HEK293 (cell line): ENCODE results near the gene RPL27.
A peak's percentile ranks its signal among the peaks of the same experiment; 100 is the strongest.

Source experiments
- CTCF ChIA-PET: fragments of 350-600 bp; formaldehyde crosslinking; extraction: SDS; loops from one replicate; lab custom pipeline; 2021; ENCODE audit warnings: antibody characterized with exemption; lab: Yijun Ruan, JAX
- POLR2A ChIA-PET: fragments of 300-600 bp; formaldehyde crosslinking; extraction: SDS; loops from one replicate; lab custom pipeline; 2020; ENCODE audit warnings: antibody characterized with exemption, inconsistent platforms; lab: Yijun Ruan, JAX
- H3K27ac ChIP-seq: fragments of 200-500 bp; sonication (Bioruptor generic); 2 replicates; pipeline ENCODE4 v1.5.1; 2014; ENCODE audit warnings: low read depth, low read length, control low read depth, inconsistent platforms; ENCODE audit errors: extremely low read depth
- H3K36me3 ChIP-seq, 2 experiments: fragments of 200-500 bp in 1 of 2; sonication (Bioruptor generic) in 1 of 2; 1 replicate in 1 of 2; 2 replicates in 1 of 2; pipeline ENCODE4 v1.5.1; 2014 to 2017; ENCODE audit warnings: inconsistent platforms in 2 of 2, low read length in 2 of 2; ENCODE audit not compliant: control insufficient read depth in 2 of 2, insufficient read depth in 1 of 2
- H3K4me1 ChIP-seq: fragments of 200-500 bp; sonication (Bioruptor generic); 2 replicates; pipeline ENCODE4 v1.5.1; 2014; ENCODE audit warnings: mild to moderate bottlenecking, low read length, inconsistent platforms; ENCODE audit not compliant: control insufficient read depth, insufficient read depth
- H3K4me3 ChIP-seq: 2 replicates; pipeline ENCODE4 v1.5.1; 2011; ENCODE audit warnings: low read depth, mild to moderate bottlenecking, control low read depth, low read length, moderate library complexity
- H3K9me3 ChIP-seq: fragments of 200-500 bp; sonication (Bioruptor generic); 2 replicates; pipeline ENCODE4 v1.5.1; 2014; ENCODE audit warnings: low read depth, low read length, inconsistent platforms; ENCODE audit not compliant: control insufficient read depth, insufficient read depth
- KLF10 ChIP-seq: fragments of 450-650 bp; IDR thresholded peaks from 2 replicates; pipeline ENCODE4 v1.5.1; 2018; ENCODE audit warnings: missing biosample characterization, mild to moderate bottlenecking, missing genetic modification characterization
- PRDM1 ChIP-seq: fragments of 450-650 bp; formaldehyde crosslinking; IDR thresholded peaks from 2 replicates; pipeline ENCODE4; 2016; ENCODE audit warnings: missing biosample characterization, missing genetic modification characterization
- WT1 ChIP-seq: fragments of 450-650 bp; formaldehyde crosslinking; IDR thresholded peaks from 2 replicates; pipeline ENCODE4 v1.5.1; 2016; ENCODE audit warnings: missing biosample characterization, missing genetic modification characterization
- YY1 ChIP-seq: fragments of 450-650 bp; formaldehyde crosslinking; IDR thresholded peaks from 2 replicates; pipeline ENCODE4 v1.5.1; 2018; ENCODE audit warnings: missing biosample characterization, missing genetic modification characterization
- YY2 ChIP-seq: fragments of 450-650 bp; formaldehyde crosslinking; IDR thresholded peaks from 2 replicates; pipeline ENCODE4 v1.5.1; 2016; ENCODE audit warnings: missing biosample characterization, missing genetic modification characterization
- ZNF112 ChIP-seq: fragments of 450-650 bp; formaldehyde crosslinking; IDR thresholded peaks from 2 replicates; pipeline ENCODE4 v1.5.0; 2017; ENCODE audit warnings: missing biosample characterization, missing genetic modification characterization
- ZNF121 ChIP-seq: fragments of 450-650 bp; formaldehyde crosslinking; IDR thresholded peaks from 2 replicates; pipeline ENCODE4 v1.5.1; 2016; ENCODE audit warnings: missing biosample characterization, missing genetic modification characterization
- ZNF202 ChIP-seq: fragments of 450-650 bp; formaldehyde crosslinking; IDR thresholded peaks from 2 replicates; pipeline ENCODE4 v1.5.1; 2016; ENCODE audit warnings: missing biosample characterization, missing genetic modification characterization, borderline replicate concordance
- ZNF341 ChIP-seq: fragments of 450-650 bp; formaldehyde crosslinking; IDR thresholded peaks from 2 replicates; pipeline ENCODE4; 2016; ENCODE audit warnings: low read depth, missing biosample characterization, missing genetic modification characterization
- ZNF416 ChIP-seq: fragments of 450-650 bp; formaldehyde crosslinking; IDR thresholded peaks from 2 replicates; pipeline ENCODE4 v1.5.1; 2016; ENCODE audit warnings: missing biosample characterization, missing genetic modification characterization
- ZNF426 ChIP-seq: fragments of 450-650 bp; formaldehyde crosslinking; IDR thresholded peaks from 2 replicates; pipeline ENCODE4 v1.5.1; 2017; ENCODE audit warnings: missing biosample characterization, missing genetic modification characterization, mild to moderate bottlenecking, inconsistent platforms, moderate library complexity
- ZNF433 ChIP-seq: fragments of 450-650 bp; formaldehyde crosslinking; IDR thresholded peaks from 2 replicates; pipeline ENCODE4 v1.5.1; 2016; ENCODE audit warnings: missing biosample characterization, missing genetic modification characterization, low read depth
- ZNF558 ChIP-seq: fragments of 450-650 bp; formaldehyde crosslinking; IDR thresholded peaks from 2 replicates; pipeline ENCODE4 v1.5.1; 2016; ENCODE audit warnings: missing biosample characterization, missing genetic modification characterization
- ZNF560 ChIP-seq: fragments of 450-650 bp; formaldehyde crosslinking; IDR thresholded peaks from 2 replicates; pipeline ENCODE4 v1.5.1; 2017; ENCODE audit warnings: missing biosample characterization, missing genetic modification characterization, borderline replicate concordance
- ZNF600 ChIP-seq: fragments of 450-650 bp; formaldehyde crosslinking; IDR thresholded peaks from 2 replicates; pipeline ENCODE4 v1.5.1; 2016; ENCODE audit warnings: missing biosample characterization, missing genetic modification characterization
- ZNF654 ChIP-seq: fragments of 450-650 bp; formaldehyde crosslinking; IDR thresholded peaks from 2 replicates; pipeline ENCODE4 v1.5.1; 2016; ENCODE audit warnings: low read depth, missing biosample characterization, missing genetic modification characterization
- ZNF747 ChIP-seq: fragments of 450-650 bp; formaldehyde crosslinking; IDR thresholded peaks from 2 replicates; pipeline ENCODE4 v1.5.1; 2016; ENCODE audit warnings: missing biosample characterization, missing genetic modification characterization
- ZNF76 ChIP-seq: fragments of 450-650 bp; formaldehyde crosslinking; IDR thresholded peaks from 2 replicates; pipeline ENCODE4; 2016; ENCODE audit warnings: low read depth, missing biosample characterization, missing genetic modification characterization, borderline replicate concordance
- ZSCAN16 ChIP-seq: fragments of 450-650 bp; formaldehyde crosslinking; IDR thresholded peaks from 2 replicates; pipeline ENCODE4 v1.5.1; 2016; ENCODE audit warnings: missing biosample characterization, missing genetic modification characterization
- ZSCAN23 ChIP-seq: fragments of 450-650 bp; formaldehyde crosslinking; IDR thresholded peaks from 2 replicates; pipeline ENCODE4 v1.5.1; 2016; ENCODE audit warnings: missing biosample characterization, missing genetic modification characterization
- TF ChIP-seq, protein P1 (sequence below): fragments of 450-650 bp; formaldehyde crosslinking; IDR thresholded peaks from 2 replicates; pipeline ENCODE4 v1.5.0; 2017; ENCODE audit warnings: missing biosample characterization, missing genetic modification characterization, borderline replicate concordance
- TF ChIP-seq, protein P2 (sequence below): fragments of 450-650 bp; formaldehyde crosslinking; IDR thresholded peaks from 2 replicates; pipeline ENCODE4 v1.5.1; 2016; ENCODE audit warnings: missing biosample characterization, missing genetic modification characterization
- TF ChIP-seq, protein P3 (sequence below): fragments of 450-650 bp; formaldehyde crosslinking; IDR thresholded peaks from 2 replicates; pipeline ENCODE4 v1.5.1; 2016; ENCODE audit warnings: missing biosample characterization, missing genetic modification characterization
- TF ChIP-seq, protein P4 (sequence below): fragments of 450-650 bp; formaldehyde crosslinking; IDR thresholded peaks from 2 replicates; pipeline ENCODE4 v1.5.1; 2016; ENCODE audit warnings: missing biosample characterization, missing genetic modification characterization
- TF ChIP-seq, protein P5 (sequence below): fragments of 450-650 bp; formaldehyde crosslinking; IDR thresholded peaks from 2 replicates; pipeline ENCODE4 v1.5.1; 2016; ENCODE audit warnings: missing biosample characterization, missing genetic modification characterization

RPL27 gene

DNA sequence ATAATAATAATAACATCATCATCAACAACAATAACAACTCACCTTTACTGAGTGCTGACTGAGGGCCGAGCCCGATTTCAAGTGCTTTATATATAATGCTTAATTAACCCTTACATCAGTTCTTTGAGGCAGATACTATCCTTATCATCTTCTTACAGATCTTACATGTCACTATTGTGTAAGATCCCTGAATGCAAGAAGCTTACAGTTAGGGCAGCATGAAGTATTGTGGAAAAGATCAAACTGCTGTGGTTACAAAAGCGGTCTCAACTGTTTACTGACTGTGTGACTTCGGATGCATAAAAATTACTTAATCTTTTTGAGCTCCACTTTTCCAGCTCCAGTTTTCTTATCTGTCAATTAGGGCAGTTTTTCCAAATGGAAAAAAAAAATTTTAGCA, 20.7 kb downstream of the RPL27 start:
- no peak overlapping the region for H3K4me3 ChIP-seq
- H3K9me3 ChIP-seq = no peaks in the 10 kb centered on the region
- no peak for TF ChIP-seq ZNF558 (tag by site-specific recombination)
- TF ChIP-seq WT1 = no peak
- no peak for TF ChIP-seq ZSCAN16
- TF ChIP-seq ZNF416 (tag by site-specific recombination) = no peak
- TF ChIP-seq ZNF76 (tag by site-specific recombination) = no peak
- TF ChIP-seq, protein P1, sequence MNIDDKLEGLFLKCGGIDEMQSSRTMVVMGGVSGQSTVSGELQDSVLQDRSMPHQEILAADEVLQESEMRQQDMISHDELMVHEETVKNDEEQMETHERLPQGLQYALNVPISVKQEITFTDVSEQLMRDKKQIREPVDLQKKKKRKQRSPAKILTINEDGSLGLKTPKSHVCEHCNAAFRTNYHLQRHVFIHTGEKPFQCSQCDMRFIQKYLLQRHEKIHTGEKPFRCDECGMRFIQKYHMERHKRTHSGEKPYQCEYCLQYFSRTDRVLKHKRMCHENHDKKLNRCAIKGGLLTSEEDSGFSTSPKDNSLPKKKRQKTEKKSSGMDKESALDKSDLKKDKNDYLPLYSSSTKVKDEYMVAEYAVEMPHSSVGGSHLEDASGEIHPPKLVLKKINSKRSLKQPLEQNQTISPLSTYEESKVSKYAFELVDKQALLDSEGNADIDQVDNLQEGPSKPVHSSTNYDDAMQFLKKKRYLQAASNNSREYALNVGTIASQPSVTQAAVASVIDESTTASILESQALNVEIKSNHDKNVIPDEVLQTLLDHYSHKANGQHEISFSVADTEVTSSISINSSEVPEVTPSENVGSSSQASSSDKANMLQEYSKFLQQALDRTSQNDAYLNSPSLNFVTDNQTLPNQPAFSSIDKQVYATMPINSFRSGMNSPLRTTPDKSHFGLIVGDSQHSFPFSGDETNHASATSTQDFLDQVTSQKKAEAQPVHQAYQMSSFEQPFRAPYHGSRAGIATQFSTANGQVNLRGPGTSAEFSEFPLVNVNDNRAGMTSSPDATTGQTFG (tag by site-specific recombination) = no peak
- no peak for TF ChIP-seq ZNF426 (tag by site-specific recombination)
- TF ChIP-seq KLF10 (tag by site-specific recombination) = no peak
- TF ChIP-seq ZNF202 = no peak
- no peak for TF ChIP-seq ZNF112 (tag by site-specific recombination)
- no peak for TF ChIP-seq ZNF600 (tag by site-specific recombination)
- no peak for TF ChIP-seq ZNF560 (tag by site-specific recombination)
- TF ChIP-seq, protein P2, sequence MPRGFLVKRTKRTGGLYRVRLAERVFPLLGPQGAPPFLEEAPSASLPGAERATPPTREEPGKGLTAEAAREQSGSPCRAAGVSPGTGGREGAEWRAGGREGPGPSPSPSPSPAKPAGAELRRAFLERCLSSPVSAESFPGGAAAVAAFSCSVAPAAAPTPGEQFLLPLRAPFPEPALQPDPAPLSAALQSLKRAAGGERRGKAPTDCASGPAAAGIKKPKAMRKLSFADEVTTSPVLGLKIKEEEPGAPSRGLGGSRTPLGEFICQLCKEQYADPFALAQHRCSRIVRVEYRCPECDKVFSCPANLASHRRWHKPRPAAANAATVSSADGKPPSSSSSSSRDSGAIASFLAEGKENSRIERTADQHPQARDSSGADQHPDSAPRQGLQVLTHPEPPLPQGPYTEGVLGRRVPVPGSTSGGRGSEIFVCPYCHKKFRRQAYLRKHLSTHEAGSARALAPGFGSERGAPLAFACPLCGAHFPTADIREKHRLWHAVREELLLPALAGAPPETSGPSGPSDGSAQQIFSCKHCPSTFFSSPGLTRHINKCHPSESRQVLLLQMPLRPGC = no peak
- no peak for TF ChIP-seq YY2 (tag by site-specific recombination)
- TF ChIP-seq ZSCAN23 (tag by site-specific recombination) = no peak
- no peak for TF ChIP-seq ZNF747
- TF ChIP-seq YY1 (tag by site-specific recombination) = no peak
- TF ChIP-seq ZNF433 (tag by site-specific recombination) = no peak
- TF ChIP-seq ZNF121 = no peak
- H3K36me3 ChIP-seq = peaks cover 0 to 44% of the 10 kb centered on the region in 2 experiments; a peak in 2 of 3 replicates
- H3K4me1 ChIP-seq = peaks cover 12% of the 10 kb centered on the region
- POLR2A ChIA-PET = interaction anchor here (0.6 to 1.6 kb wide), 3 partner anchors 8 to 21 kb away, joined by 3 to 7 read pairs (median 3); partner anchors contain the start of gene RPL27
- H3K27ac ChIP-seq = no peak overlapping the region
- CTCF ChIA-PET = interaction anchor here (1.0 to 1.1 kb wide), 2 partner anchors 21 to 464 kb away, joined by 3 to 4 read pairs; partner anchors contain the start of genes DHX8 and RPL27

DNA sequence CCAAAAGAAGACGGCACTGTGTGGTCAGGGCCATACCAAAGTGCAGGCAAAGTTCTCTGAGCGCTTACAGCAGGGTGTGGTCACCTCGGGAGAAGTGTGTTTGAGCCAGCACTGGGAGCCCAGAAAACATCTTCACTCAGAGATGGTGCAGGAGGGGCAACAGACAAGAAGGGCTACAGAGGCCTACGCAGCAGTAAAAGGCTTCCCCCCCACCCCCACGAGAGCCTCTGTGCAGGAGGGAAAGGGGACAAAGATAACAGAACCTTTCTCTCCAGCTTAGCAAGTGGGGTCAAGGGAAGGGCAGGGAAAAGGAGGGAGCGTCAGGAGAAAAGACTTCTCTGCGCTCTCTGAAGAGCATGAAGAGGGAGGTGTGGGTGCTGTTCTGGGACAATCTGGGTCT, 21.2 kb downstream of the RPL27 start:
- H3K9me3 ChIP-seq = no peaks in the 10 kb centered on the region
- ChIA-PET POLR2A (interaction anchor here (0.6 to 1.6 kb wide), 3 partner anchors 9 to 21 kb away, joined by 3 to 7 read pairs (median 3); partner anchors contain the start of gene RPL27), CTCF (interaction anchor here (1.0 to 1.1 kb wide), 2 partner anchors 21 to 464 kb away, joined by 3 to 4 read pairs; partner anchors contain the start of genes DHX8 and RPL27)
- no peak overlapping the region for H3K27ac ChIP-seq
- no peak overlapping the region for H3K4me3 ChIP-seq
- peaks cover 12% of the 10 kb centered on the region for H3K4me1 ChIP-seq
- peaks cover 0 to 39% of the 10 kb centered on the region in 2 experiments; a peak in 2 of 3 replicates for H3K36me3 ChIP-seq
- TF ChIP-seq PRDM1 (peak; percentile 85), ZNF654 (tag by site-specific recombination) (no peak), YY1 (tag by site-specific recombination) (no peak), ZNF341 (tag by site-specific recombination) (peak; percentile 67; the same call in 1 of the 2 replicates)
- TF ChIP-seq, protein P3, sequence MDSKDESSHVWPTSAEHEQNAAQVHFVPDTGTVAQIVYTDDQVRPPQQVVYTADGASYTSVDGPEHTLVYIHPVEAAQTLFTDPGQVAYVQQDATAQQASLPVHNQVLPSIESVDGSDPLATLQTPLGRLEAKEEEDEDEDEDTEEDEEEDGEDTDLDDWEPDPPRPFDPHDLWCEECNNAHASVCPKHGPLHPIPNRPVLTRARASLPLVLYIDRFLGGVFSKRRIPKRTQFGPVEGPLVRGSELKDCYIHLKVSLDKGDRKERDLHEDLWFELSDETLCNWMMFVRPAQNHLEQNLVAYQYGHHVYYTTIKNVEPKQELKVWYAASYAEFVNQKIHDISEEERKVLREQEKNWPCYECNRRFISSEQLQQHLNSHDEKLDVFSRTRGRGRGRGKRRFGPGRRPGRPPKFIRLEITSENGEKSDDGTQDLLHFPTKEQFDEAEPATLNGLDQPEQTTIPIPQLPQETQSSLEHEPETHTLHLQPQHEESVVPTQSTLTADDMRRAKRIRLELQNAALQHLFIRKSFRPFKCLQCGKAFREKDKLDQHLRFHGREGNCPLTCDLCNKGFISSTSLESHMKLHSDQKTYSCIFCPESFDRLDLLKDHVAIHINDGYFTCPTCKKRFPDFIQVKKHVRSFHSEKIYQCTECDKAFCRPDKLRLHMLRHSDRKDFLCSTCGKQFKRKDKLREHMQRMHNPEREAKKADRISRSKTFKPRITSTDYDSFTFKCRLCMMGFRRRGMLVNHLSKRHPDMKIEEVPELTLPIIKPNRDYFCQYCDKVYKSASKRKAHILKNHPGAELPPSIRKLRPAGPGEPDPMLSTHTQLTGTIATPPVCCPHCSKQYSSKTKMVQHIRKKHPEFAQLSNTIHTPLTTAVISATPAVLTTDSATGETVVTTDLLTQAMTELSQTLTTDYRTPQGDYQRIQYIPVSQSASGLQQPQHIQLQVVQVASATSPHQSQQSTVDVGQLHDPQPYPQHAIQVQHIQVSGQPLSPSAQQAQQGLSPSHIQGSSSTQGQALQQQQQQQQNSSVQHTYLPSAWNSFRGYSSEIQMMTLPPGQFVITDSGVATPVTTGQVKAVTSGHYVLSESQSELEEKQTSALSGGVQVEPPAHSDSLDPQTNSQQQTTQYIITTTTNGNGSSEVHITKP (tag by site-specific recombination) = 0 out of 2 replicates have a peak, but pooled peaks have one; percentile 24
- TF ChIP-seq, protein P4, sequence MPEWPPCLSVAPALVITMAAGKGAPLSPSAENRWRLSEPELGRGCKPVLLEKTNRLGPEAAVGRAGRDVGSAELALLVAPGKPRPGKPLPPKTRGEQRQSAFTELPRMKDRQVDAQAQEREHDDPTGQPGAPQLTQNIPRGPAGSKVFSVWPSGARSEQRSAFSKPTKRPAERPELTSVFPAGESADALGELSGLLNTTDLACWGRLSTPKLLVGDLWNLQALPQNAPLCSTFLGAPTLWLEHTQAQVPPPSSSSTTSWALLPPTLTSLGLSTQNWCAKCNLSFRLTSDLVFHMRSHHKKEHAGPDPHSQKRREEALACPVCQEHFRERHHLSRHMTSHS (tag by site-specific recombination) = no peak
- TF ChIP-seq, protein P5, sequence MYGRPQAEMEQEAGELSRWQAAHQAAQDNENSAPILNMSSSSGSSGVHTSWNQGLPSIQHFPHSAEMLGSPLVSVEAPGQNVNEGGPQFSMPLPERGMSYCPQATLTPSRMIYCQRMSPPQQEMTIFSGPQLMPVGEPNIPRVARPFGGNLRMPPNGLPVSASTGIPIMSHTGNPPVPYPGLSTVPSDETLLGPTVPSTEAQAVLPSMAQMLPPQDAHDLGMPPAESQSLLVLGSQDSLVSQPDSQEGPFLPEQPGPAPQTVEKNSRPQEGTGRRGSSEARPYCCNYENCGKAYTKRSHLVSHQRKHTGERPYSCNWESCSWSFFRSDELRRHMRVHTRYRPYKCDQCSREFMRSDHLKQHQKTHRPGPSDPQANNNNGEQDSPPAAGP = 0 out of 2 replicates have a peak, but pooled peaks have one; percentile 25
